Breast epithelium (tissue), 4 donors: ENCODE data around the gene TRPC3. TPM values are rescaled to one million over a fixed set of nuclear protein-coding genes. Genes with fewer than 3 reads are reported as not detected.

ENCODE experiments used
- DNase-seq, 2 donors: peaks; one replicate each; pipeline ENCODE4 v3.0.0-alpha.2; 2019; ENCODE audit warnings: low spot score in 2 of 2
- H3K27ac ChIP-seq, 2 donors: fragments of 200-600 bp; sonication (generic) in 1 of 2; one replicate each; pipeline ENCODE4 v1.5.1; 2016 to 2019; ENCODE audit warnings: mild to moderate bottlenecking in 1 of 2
- H3K27me3 ChIP-seq, 2 donors: fragments of 200-600 bp; sonication (generic) in 1 of 2; one replicate each; pipeline versions ENCODE4 v1.5.1 to v1.6.0; 2017 to 2019; ENCODE audit warnings: control low read depth in 1 of 2, mild to moderate bottlenecking in 1 of 2
- H3K36me3 ChIP-seq: fragments of 200-600 bp; one replicate; pipeline ENCODE4 v1.5.1; 2019
- H3K4me1 ChIP-seq, 2 donors: fragments of 200-600 bp; sonication (generic); one replicate each; pipeline ENCODE4 v1.5.1; 2016 to 2019; ENCODE audit warnings: control low read depth in 1 of 2
- H3K4me3 ChIP-seq, 3 donors: fragments of 200-600 bp; sonication (generic); 1 replicate in 2 of 3; 2 replicates in 1 of 3; pipeline ENCODE4 v1.5.1; 2016 to 2019; ENCODE audit warnings: mild to moderate bottlenecking in 3 of 3, moderate library complexity in 2 of 3
- H3K9me3 ChIP-seq, 2 donors: fragments of 200-600 bp; sonication (generic) in 1 of 2; one replicate each; pipeline ENCODE4 v1.5.1; 2016 to 2019; ENCODE audit warnings: control low read depth in 1 of 2
- CTCF ChIP-seq, 3 donors: fragments of 450-650 bp; IDR thresholded peaks; one replicate each; pipeline ENCODE4 v1.5.1; 2016 to 2017; ENCODE audit warnings: antibody characterized with exemption in 3 of 3, mild to moderate bottlenecking in 3 of 3, moderate library complexity in 3 of 3
- POLR2A ChIP-seq: fragments of 450-650 bp; IDR thresholded peaks from one replicate; pipeline ENCODE4 v1.6.1; 2016; ENCODE audit warnings: antibody characterized with exemption, mild to moderate bottlenecking, moderate library complexity
- POLR2AphosphoS5 ChIP-seq, 3 donors: sonication (generic); formaldehyde crosslinking; IDR thresholded peaks; one replicate each; pipeline ENCODE4 v1.6.1; 2017; ENCODE audit warnings: antibody characterized with exemption in 3 of 3
- intact Hi-C: fragments of 100-400 bp; cut with DNase I; formaldehyde crosslinking; loops from one replicate; pipeline ENCODE4 v1.15.1; 2023; ENCODE audit warnings: low total_unique reads
- total RNA-seq, 3 donors: library from RNA; depleted of rRNA; stranded (reverse); fragments of >200 nt; gene quantifications; one replicate each; pipeline ENCODE4 v1.1.0, GENCODE V29; 2016

TRPC3 gene
- total RNA-seq, 3 donors from 2014 or later, result 0.64 to 0.98 (median 0.88) TPM

GRCh38 chr4:121879135-121879534 lies 72.7 kb downstream of the TRPC3 start:
- no peak overlapping the region for H3K4me3 ChIP-seq
- TF ChIP-seq CTCF (IDR thresholded peaks at IDR 0.05) (no peak), POLR2AphosphoS5 (IDR thresholded peaks at IDR 0.05) (no peak)

GRCh38 chr4:121877041-121877773 lies 74.7 kb downstream of the TRPC3 start:
- no peak overlapping the region for H3K4me3 ChIP-seq
- no peaks in the 10 kb centered on the region for H3K27me3 ChIP-seq
- H3K4me1 ChIP-seq, result no peaks in the 10 kb centered on the region
- intact Hi-C loops, result no loop called here
- H3K36me3 ChIP-seq, result peaks cover 4% of the 10 kb centered on the region
- TF ChIP-seq CTCF (IDR thresholded peaks at IDR 0.05), result no peak
- TF ChIP-seq POLR2A, result no peak
- no peak for TF ChIP-seq POLR2AphosphoS5 (IDR thresholded peaks at IDR 0.05)
- no peaks in the 10 kb centered on the region for H3K9me3 ChIP-seq
- H3K27ac ChIP-seq, result no peak overlapping the region
- DNase-seq, result no peak

More at GRCh38 chr4:121879135-121879534, 72.7 kb downstream of the TRPC3 start:
- no peaks in the 10 kb centered on the region for H3K4me1 ChIP-seq
- no peak for DNase-seq
- no peaks in the 10 kb centered on the region for H3K9me3 ChIP-seq
- peaks cover 4% of the 10 kb centered on the region for H3K36me3 ChIP-seq
- no peak overlapping the region for H3K27ac ChIP-seq
- H3K27me3 ChIP-seq, result no peaks in the 10 kb centered on the region
- intact Hi-C loops, result no loop called here

- TF ChIP-seq CTCF (IDR thresholded peaks at IDR 0.05), result no peak
- no peak for TF ChIP-seq POLR2AphosphoS5 (IDR thresholded peaks at IDR 0.05)
- TF ChIP-seq POLR2A, result no peak
- no peak for DNase-seq
- Histone ChIP-seq H3K9me3 (no peaks in the 10 kb centered on the region), H3K36me3 (peaks cover 4% of the 10 kb centered on the region), H3K27ac (no peak overlapping the region), H3K27me3 (no peaks in the 10 kb centered on the region), H3K4me1 (no peaks in the 10 kb centered on the region), H3K4me3 (no peak overlapping the region)
- intact Hi-C loops, result no loop called here
These were observed 75.8 kb downstream of the TRPC3 start for GRCh38 chr4:121876070-121876469.

- H3K4me1 ChIP-seq, result no peaks in the 10 kb centered on the region
- intact Hi-C loops, result no loop called here
- H3K27ac ChIP-seq, result no peak overlapping the region
These were observed 76.2 kb downstream of the TRPC3 start for GRCh38 chr4:121875652-121876051.

More at GRCh38 chr4:121875652-121876051, 76.2 kb downstream of the TRPC3 start:
- Histone ChIP-seq H3K36me3 (peaks cover 4% of the 10 kb centered on the region), H3K4me3 (no peak overlapping the region), H3K27me3 (no peaks in the 10 kb centered on the region), H3K9me3 (no peaks in the 10 kb centered on the region)
- DNase-seq, result no peak
- no peak for TF ChIP-seq POLR2A
- TF ChIP-seq CTCF (IDR thresholded peaks at IDR 0.05), result no peak
- TF ChIP-seq POLR2AphosphoS5 (IDR thresholded peaks at IDR 0.05), result no peak
